ENCODE measurements around the gene GHRL.

DNA sequence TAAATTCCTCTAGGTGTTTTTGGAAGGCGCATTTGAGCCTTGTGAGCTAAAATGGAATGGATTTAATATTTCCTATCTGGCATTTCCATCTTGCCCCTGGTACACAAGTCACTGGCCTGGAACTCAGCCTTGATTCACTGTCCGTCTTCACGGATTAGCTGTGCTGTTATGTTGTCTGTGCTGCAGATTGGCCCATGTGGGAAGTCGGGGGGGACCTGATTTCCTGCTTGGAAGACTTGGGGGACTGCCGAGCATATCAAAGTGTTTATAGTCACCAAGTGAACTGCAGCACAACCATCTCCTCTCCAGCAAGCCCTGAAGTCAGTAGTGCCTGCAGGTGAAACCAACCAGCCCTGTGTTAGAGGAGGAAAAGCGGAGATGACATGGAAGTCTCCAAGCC, 12.2 kb downstream of the GHRL start:
- no peak for TF ChIP-seq CTCF (IDR thresholded peaks at IDR 0.05)
- no peak for TF ChIP-seq POLR2A (IDR thresholded peaks at IDR 0.05)

All from testis (tissue), 2 donors.